ENCODE results near the gene SYNM. TPM values are rescaled to one million over a fixed set of nuclear protein-coding genes. Genes with fewer than 3 reads are reported as not detected.

Gene SYNM
- total RNA-seq (ENCODE audit: unreplicated experiment), result 1.7 TPM
- long read RNA-seq, result 0 reads

- DNase-seq (ENCODE audit: low spot score), result peak; percentile 88
- TF ChIP-seq CTCF (IDR thresholded peaks at IDR 0.05; ENCODE audit: unreplicated experiment), result peak; percentile 95
- H3K9me3 Mint-ChIP-seq (ENCODE audit: unreplicated experiment), result no peaks in the 10 kb centered on the region
- H3K4me3 Mint-ChIP-seq (ENCODE audit: unreplicated experiment), result peak within 1 kb of the TSS; percentile 65
- H3K36me3 Mint-ChIP-seq (ENCODE audit: low read depth, unreplicated experiment), result no peaks in the 10 kb centered on the region
- peaks cover 9% of the 10 kb centered on the region for H3K27me3 Mint-ChIP-seq (ENCODE audit: unreplicated experiment)
- H3K27ac Mint-ChIP-seq (ENCODE audit: unreplicated experiment), result no peak within 1 kb of the TSS
- peaks cover 3% of the 10 kb centered on the region for H3K4me1 Mint-ChIP-seq (ENCODE audit: unreplicated experiment)
These were observed at the start of gene SYNM for GRCh38 chr15:99104788-99105513. Gene SYNM (plus strand): TSS chr15:99105080. CDS start chr15:99105200, 120 bp downstream.

- peaks cover 10% of the 10 kb centered on the region for H3K27me3 Mint-ChIP-seq (ENCODE audit: unreplicated experiment)
- peaks cover 5% of the 10 kb centered on the region for H3K4me1 Mint-ChIP-seq (ENCODE audit: unreplicated experiment)
- H3K27ac Mint-ChIP-seq (ENCODE audit: unreplicated experiment), result no peak overlapping the region
- no peaks in the 10 kb centered on the region for H3K9me3 Mint-ChIP-seq (ENCODE audit: unreplicated experiment)
- TF ChIP-seq CTCF (IDR thresholded peaks at IDR 0.05; ENCODE audit: unreplicated experiment), result no peak
- DNase-seq (ENCODE audit: low spot score), result no peak
- H3K36me3 Mint-ChIP-seq (ENCODE audit: low read depth, unreplicated experiment), result no peaks in the 10 kb centered on the region
- no peak overlapping the region for H3K4me3 Mint-ChIP-seq (ENCODE audit: unreplicated experiment)
These were observed 49.2 kb upstream of the SYNM start for GRCh38 chr15:99055555-99056134.

GRCh38 chr15:99057020-99057419 lies 47.9 kb upstream of the SYNM start:
- no peak for TF ChIP-seq CTCF (IDR thresholded peaks at IDR 0.05; ENCODE audit: unreplicated experiment)
- H3K4me1 Mint-ChIP-seq (ENCODE audit: unreplicated experiment), result peaks cover 5% of the 10 kb centered on the region
- no peak overlapping the region for H3K27ac Mint-ChIP-seq (ENCODE audit: unreplicated experiment)
- H3K36me3 Mint-ChIP-seq (ENCODE audit: low read depth, unreplicated experiment), result no peaks in the 10 kb centered on the region
- H3K4me3 Mint-ChIP-seq (ENCODE audit: unreplicated experiment), result no peak overlapping the region
- H3K9me3 Mint-ChIP-seq (ENCODE audit: unreplicated experiment), result no peaks in the 10 kb centered on the region
- H3K27me3 Mint-ChIP-seq (ENCODE audit: unreplicated experiment), result peaks cover 9% of the 10 kb centered on the region
- no peak for DNase-seq (ENCODE audit: low spot score)

- Mint-ChIP-seq H3K27ac (ENCODE audit: unreplicated experiment) (no peak overlapping the region), H3K9me3 (ENCODE audit: unreplicated experiment) (no peaks in the 10 kb centered on the region), H3K36me3 (ENCODE audit: low read depth, unreplicated experiment) (no peaks in the 10 kb centered on the region), H3K4me3 (ENCODE audit: unreplicated experiment) (peak overlapping the region; percentile 84), H3K27me3 (ENCODE audit: unreplicated experiment) (peaks cover 9% of the 10 kb centered on the region), H3K4me1 (ENCODE audit: unreplicated experiment) (peaks cover 5% of the 10 kb centered on the region)
- TF ChIP-seq CTCF (IDR thresholded peaks at IDR 0.05; ENCODE audit: unreplicated experiment), result no peak
- no peak for DNase-seq (ENCODE audit: low spot score)
These were observed 47.0 kb upstream of the SYNM start for GRCh38 chr15:99057697-99058420.
